Cardiac ventricle fibroblast (primary cell): ENCODE data around the gene CPLX4. TPM values are rescaled to one million over a fixed set of nuclear protein-coding genes. Genes with fewer than 3 reads are reported as not detected.

Experiments
- total RNA-seq: library from RNA; depleted of rRNA; stranded (reverse); fragments of >200 nt; gene quantifications from 2 replicates; pipeline ENCODE4 v1.2.3, GENCODE V29; 2015

The CPLX4 gene, protein sequence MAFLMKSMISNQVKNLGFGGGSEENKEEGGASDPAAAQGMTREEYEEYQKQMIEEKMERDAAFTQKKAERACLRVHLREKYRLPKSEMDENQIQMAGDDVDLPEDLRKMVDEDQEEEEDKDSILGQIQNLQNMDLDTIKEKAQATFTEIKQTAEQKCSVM
- total RNA-seq: not detected in 2 replicates

DNA sequence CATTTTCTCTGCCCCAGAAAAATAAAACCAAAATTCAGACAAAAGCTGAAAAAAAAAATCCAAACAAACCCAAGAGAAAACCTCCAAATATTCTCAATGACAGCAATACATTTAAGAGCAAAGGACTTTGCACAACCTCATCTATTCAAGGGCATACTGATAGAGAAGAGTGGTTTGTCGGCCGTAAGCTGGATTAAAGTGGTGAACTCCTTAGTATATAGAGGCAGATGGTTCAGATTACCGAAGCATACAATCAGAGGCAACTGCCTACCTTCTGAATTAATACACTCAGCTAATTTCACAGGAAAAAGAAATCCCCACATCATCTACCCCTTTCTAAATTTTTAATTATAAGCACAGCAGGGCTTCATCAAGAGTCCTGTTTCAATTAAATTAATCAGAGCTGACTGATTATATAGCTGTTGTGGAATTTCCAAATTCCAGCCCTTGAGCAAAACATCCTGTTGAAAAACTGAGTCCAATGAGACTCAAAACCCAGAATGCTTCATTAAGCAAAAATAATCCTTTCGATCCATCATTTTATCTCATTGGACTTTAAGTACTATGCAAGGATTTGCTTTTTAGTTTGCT is at the start of gene CPLX4:
CPLX4 (minus strand) TSS at position 190 of the 591 bp plus-strand sequence; CDS start at position 3, 187 bp downstream.

DNA sequence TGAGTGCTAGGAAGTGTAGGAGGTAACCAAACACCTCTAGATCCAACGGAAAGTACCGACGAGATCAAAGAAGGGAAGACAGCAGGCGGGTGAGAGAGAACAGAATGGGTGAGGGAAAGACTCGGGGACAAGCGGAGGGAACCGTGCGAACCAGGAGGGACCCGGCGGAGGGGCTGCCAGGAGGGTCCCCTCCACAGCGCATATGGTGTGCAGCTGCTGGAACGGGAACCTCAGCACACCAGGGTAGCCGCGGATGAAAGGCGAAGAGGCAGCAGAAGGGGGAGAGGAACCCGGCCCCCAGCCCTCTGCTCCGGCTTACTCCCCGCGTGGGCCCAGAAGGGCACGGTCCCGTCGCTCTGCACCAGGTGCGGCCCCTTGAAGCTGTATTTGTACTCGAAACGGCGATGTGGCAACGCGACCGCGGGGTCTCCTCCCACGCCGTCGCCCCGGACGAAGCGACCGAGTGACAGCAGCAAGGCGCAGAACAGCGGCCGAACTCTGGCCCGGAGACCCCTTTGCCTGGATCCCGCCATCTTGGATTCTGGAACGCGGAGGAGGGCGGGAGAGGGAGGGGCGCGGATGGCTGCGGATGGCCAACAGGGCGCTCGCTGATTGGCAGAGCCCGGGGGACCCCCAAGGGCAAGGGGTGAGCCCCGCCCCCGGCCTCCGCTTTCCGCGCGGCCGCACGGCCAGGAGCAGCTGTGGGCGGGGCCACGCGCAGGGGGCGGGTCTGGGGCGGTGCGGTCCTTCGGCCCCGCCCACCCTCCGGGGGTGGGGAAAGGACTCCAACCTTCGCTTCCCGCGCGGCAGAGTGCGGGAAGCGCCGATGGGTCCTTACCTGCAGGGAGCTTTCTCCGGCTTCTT is 40.5 kb upstream of the CPLX4 start, which contains the start of gene LMAN1:
LMAN1 (minus strand) TSS at position 554 of the 864 bp plus-strand sequence; CDS start at position 533, 21 bp downstream.

DNA sequence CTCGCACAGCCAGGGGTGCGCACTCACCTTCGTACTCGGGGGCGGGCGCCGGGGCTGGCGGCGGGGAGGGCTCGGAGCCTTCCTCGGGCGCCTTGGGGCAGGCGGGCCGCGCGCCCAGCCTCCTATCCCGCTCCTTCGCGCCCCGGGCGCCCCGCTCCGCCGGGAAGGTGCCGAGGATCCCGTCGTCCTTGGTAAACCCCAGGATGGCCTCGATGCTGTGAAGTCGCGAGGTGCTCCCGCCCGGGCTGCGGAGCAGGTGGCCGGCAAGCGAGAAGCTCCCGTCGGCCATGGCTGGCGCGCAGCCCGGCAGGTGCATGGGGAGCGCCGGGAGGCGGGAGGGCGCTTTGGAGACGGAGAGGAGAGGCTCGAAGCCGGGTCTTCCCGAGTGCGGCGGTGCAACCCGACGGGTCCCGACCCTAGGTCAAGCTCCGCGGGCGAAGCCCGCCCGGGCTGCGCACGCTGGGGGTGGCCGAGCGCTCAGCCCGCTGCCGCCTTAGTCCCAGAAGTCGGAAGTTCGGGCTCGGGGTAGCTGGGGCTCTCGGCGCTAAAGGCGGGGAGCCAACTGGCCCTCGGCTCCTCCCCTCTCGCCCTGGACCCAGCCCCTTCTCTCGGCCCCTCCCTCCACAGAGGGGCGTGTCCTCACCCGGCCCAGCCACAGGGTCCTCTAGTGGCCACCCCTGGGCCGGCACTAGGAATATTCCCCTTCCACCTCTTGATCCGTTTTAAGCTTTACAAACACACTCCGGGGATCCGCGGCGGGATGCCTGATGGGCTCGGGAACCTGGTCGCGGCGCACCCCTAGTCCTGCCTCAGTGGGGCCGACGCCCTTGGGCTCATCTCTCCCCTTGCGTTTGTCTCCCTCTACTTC is 45.3 kb downstream of the CPLX4 start, which contains the start of gene RAX:
RAX (minus strand) TSS at position 564 of the 868 bp plus-strand sequence; CDS start at position 316, 248 bp downstream.

Other genes with a start within 250 kb of the CPLX4 start
- gene SEC11C, start 178.8 kb downstream of the CPLX4 start, total RNA-seq: 12.0 and 16.2 TPM in 2 replicates
- not detected in 2 replicates for gene GRP, start 98.5 kb downstream of the CPLX4 start, total RNA-seq
- not detected in 2 replicates for gene RAX, start 45.2 kb downstream of the CPLX4 start, total RNA-seq
- 133 and 142 TPM in 2 replicates for gene LMAN1, start 40.6 kb upstream of the CPLX4 start, total RNA-seq